ENCODE data around the gene AGO1.
"Not testable (repeated sequence)": the region's sequence is repeated elsewhere in the genome, so short reads cannot be mapped to it uniquely, and the experiment has no call there.

AGO1 gene

DNA sequence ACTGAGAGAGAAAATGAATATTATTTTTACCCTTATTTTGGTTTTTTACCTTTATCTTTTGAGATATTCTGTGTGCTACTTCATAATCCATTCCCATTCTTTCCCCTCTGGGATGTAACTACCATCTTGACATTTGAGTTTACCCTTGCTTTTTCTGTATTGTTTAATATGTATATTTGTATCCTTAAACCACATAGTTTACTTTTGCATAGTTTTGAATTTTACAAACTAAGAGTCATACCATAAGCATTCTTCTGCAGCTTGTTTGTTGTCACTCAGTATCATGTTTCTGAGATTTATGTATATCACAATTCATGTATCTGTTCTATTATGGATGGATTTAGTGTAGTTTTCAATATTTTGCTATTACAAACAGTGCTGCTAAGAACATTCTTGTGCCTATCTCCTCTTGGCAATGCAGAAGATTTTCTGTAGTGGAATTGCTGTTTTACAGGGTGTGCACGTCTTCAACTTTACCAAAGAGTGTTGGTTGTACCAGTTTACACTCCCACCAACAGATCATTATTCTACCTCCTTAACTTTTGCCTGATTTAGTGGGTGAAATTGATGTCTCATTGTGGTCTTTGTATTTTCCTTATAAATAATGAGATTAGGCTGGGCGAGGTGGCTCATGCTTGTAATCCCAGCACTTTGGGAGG, 12.2 kb upstream of the AGO1 start:
- no peak overlapping the region for H3K4me3 ChIP-seq (ENCODE audit: low read depth, low read length)

GRCh38 chr1:35873243-35873750, 9.7 kb upstream of the AGO1 start:
- TF ChIP-seq, protein P1, sequence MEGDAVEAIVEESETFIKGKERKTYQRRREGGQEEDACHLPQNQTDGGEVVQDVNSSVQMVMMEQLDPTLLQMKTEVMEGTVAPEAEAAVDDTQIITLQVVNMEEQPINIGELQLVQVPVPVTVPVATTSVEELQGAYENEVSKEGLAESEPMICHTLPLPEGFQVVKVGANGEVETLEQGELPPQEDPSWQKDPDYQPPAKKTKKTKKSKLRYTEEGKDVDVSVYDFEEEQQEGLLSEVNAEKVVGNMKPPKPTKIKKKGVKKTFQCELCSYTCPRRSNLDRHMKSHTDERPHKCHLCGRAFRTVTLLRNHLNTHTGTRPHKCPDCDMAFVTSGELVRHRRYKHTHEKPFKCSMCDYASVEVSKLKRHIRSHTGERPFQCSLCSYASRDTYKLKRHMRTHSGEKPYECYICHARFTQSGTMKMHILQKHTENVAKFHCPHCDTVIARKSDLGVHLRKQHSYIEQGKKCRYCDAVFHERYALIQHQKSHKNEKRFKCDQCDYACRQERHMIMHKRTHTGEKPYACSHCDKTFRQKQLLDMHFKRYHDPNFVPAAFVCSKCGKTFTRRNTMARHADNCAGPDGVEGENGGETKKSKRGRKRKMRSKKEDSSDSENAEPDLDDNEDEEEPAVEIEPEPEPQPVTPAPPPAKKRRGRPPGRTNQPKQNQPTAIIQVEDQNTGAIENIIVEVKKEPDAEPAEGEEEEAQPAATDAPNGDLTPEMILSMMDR (IDR thresholded peaks at IDR 0.05; ENCODE audit: low read depth, low read length) = no peak
- H3K4me3 ChIP-seq (ENCODE audit: low read depth, low read length) = no peak overlapping the region

More for the DNA sequence above, 12.2 kb upstream of the AGO1 start:
- TF ChIP-seq, protein P1 (IDR thresholded peaks at IDR 0.05; ENCODE audit: low read depth, low read length) = no peak

GRCh38 chr1:35874115-35874514, 8.9 kb upstream of the AGO1 start:
- H3K4me3 ChIP-seq (ENCODE audit: low read depth, low read length) = not testable (repeated sequence)

DNA sequence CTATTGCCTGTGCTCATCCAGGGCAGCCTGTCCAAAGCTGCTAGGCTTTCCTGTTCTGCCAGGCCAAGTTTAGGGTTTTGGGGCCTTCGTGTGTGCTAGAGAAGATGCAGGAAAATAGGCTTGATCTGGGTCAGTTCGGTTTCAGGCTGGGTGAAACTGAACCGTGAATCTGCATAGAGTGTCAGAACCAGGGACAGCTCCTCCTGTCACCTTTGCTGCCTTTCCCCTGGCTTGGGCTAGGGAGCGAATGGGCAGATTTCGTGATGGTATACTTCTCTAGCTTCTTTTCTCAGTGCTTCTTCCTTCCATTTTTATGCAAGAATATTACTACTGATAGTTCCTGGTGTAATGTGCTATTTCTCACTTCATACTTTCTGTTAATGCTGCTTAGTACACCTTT, 6.0 kb upstream of the AGO1 start:
- no peak overlapping the region for H3K4me3 ChIP-seq (ENCODE audit: low read depth, low read length)
- TF ChIP-seq, protein P1 (IDR thresholded peaks at IDR 0.05; ENCODE audit: low read depth, low read length) = no peak

DNA sequence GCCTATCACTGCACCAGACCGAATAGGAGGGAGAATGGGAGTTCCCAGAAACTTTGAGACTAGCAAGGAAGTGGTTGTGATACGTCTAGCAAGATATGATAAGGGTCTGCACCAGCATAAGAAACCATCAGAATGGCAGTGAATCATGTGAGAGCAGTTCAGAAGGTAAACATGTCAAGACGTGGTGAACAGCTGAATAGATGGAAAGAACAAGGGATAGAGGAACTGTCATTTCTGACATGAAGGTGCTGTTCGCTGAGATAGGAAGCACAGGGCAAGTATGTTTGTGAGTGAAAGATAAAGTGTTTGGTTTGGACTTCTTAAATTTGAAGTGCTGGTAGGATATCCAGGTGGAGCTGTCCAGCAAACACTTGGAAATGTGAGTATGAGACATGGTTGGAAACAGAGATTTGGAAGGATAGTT, 1.1 kb upstream of the AGO1 start:
- TF ChIP-seq, protein P1 (IDR thresholded peaks at IDR 0.05; ENCODE audit: low read depth, low read length) = no peak
- H3K4me3 ChIP-seq (ENCODE audit: low read depth, low read length) = no peak overlapping the region

DNA sequence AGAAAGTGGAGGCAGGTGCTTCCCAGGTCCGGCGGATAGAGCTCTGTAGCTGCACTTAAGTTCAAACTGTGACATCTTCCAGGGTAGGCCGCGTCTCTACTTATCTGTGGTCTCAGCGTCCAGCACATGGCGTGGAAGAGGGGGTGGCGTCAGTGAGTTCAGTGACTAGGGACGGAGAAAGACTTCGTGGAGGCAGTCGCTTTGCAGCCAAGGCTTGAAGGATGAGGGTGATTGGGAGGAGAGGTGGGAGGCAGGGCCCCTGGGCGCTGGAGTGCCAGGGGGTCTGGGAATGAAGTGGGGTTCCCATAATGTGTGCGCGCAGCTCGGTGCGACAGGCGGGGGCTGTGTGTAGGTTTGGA, 444 bp upstream of the AGO1 start:
- TF ChIP-seq, protein P1 (IDR thresholded peaks at IDR 0.05; ENCODE audit: low read depth, low read length) = no peak
- no peak overlapping the region for H3K4me3 ChIP-seq (ENCODE audit: low read depth, low read length)

- TF ChIP-seq, protein P1 (IDR thresholded peaks at IDR 0.05; ENCODE audit: low read depth, low read length) = no peak
These were observed 659 bp downstream of the AGO1 start for GRCh38 chr1:35883635-35884101.

GRCh38 chr1:35884934-35885333, 1.9 kb downstream of the AGO1 start:
- no peak overlapping the region for H3K4me3 ChIP-seq (ENCODE audit: low read depth, low read length)
- TF ChIP-seq, protein P1 (IDR thresholded peaks at IDR 0.05; ENCODE audit: low read depth, low read length) = no peak

More at GRCh38 chr1:35883635-35884101, 659 bp downstream of the AGO1 start:
- H3K4me3 ChIP-seq (ENCODE audit: low read depth, low read length) = peak overlapping the region; percentile 100
